ENCODE data around the gene DCAF7.

DNA sequence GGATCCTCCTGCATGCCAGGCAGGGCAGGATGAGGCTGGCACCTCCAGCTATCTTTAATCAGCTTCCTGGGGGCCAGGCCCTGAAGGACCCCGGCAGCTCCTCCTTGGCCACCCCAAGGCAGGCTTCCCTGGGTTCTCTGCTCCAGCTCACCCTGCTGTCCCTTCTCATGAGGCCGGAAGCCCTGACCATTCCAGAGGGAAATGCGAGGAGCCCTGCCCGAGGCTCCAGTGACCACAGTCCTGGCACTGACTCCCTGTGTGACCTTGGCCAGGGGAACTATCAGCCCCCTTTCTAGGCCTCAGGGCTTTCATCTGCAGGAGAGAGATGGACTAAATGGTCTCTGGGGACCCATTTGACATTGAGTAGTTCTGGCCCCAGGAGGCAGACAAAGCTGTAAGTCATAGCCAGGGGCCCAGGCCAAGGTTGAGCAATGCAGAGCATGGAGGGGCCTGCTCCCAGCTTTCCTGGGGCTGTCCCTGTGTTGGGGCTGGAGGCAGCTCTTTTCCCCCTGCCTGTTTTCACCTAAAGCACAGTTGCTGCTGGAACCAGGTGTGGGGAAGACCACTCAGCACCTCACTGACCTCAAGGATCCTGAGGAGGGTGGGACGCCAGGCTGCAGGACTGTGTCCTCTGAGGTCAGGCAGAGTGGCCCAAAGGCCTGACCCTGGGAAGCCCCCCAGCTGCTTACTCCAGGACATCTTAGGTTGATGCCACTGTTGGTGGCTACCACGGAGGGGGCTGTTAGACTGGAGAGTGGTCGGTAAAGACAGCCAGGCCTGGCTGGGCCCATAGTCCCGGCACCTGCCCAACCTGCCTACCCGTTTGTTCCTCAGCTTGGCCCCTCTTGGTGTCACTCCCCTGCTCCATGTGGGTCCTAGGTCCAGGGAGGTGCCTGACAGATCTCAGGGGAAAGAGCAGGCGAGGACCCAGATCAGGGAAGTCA lies 19.0 kb upstream of the DCAF7 start:
- TF ChIP-seq, protein P1, sequence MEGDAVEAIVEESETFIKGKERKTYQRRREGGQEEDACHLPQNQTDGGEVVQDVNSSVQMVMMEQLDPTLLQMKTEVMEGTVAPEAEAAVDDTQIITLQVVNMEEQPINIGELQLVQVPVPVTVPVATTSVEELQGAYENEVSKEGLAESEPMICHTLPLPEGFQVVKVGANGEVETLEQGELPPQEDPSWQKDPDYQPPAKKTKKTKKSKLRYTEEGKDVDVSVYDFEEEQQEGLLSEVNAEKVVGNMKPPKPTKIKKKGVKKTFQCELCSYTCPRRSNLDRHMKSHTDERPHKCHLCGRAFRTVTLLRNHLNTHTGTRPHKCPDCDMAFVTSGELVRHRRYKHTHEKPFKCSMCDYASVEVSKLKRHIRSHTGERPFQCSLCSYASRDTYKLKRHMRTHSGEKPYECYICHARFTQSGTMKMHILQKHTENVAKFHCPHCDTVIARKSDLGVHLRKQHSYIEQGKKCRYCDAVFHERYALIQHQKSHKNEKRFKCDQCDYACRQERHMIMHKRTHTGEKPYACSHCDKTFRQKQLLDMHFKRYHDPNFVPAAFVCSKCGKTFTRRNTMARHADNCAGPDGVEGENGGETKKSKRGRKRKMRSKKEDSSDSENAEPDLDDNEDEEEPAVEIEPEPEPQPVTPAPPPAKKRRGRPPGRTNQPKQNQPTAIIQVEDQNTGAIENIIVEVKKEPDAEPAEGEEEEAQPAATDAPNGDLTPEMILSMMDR (IDR thresholded peaks at IDR 0.05), result no peak
- TF ChIP-seq POLR2A (IDR thresholded peaks at IDR 0.05), result no peak

Measured in breast epithelium (tissue), 3 donors.